Stomach (tissue), 9 donors: ENCODE data around the gene ERC2. TPM values are rescaled to one million over a fixed set of nuclear protein-coding genes. Genes with fewer than 3 reads are reported as not detected.

Experiments
- DNase-seq, 2 donors: peaks; one replicate each; pipeline versions ENCODE4 v3.0.0 to v3.0.0-alpha.2; 2013 to 2019
- H3K27ac ChIP-seq, 5 donors: fragments of 200-600 bp in 4 of 5; sonication (generic) in 4 of 5; one replicate each; pipeline ENCODE4 v1.5.1; 2013 to 2019; ENCODE audit warnings: mild to moderate bottlenecking in 1 of 5, moderate library complexity in 1 of 5
- H3K27me3 ChIP-seq, 3 donors: fragments of 200-600 bp; sonication (generic); one replicate each; pipeline ENCODE4 v1.5.1; 2017 to 2019; ENCODE audit warnings: mixed run types in 1 of 3
- H3K36me3 ChIP-seq, 4 donors: fragments of 200-600 bp; sonication (generic); 1 replicate in 3 of 4; 2 replicates in 1 of 4; pipeline ENCODE4 v1.5.1; 2016 to 2019
- H3K4me1 ChIP-seq, 4 donors: fragments of 200-600 bp; sonication (generic); one replicate each; pipeline ENCODE4 v1.5.1; 2016 to 2019
- H3K4me3 ChIP-seq, 4 donors: fragments of 200-600 bp; sonication (generic) in 3 of 4; one replicate each; pipeline ENCODE4 v1.5.1; 2016 to 2019; ENCODE audit warnings: mild to moderate bottlenecking in 1 of 4
- H3K9me3 ChIP-seq, 4 donors: fragments of 200-600 bp; sonication (generic); one replicate each; pipeline ENCODE4 v1.5.1; 2016 to 2019
- EP300 ChIP-seq: sonication (generic); formaldehyde crosslinking; IDR thresholded peaks from one replicate; pipeline ENCODE4 v1.6.1; 2017; ENCODE audit warnings: antibody characterized with exemption
- POLR2A ChIP-seq, 4 donors: fragments of 450-650 bp; IDR thresholded peaks; one replicate each; pipeline ENCODE4 v1.6.1; 2016; ENCODE audit warnings: antibody characterized with exemption in 4 of 4, control low read depth in 2 of 4, mild to moderate bottlenecking in 1 of 4, moderate library complexity in 1 of 4
- POLR2AphosphoS5 ChIP-seq, 3 donors: sonication (generic); formaldehyde crosslinking; IDR thresholded peaks; one replicate each; pipeline ENCODE4 v1.6.1; 2016; ENCODE audit warnings: antibody characterized with exemption in 3 of 3
- WGBS, 5 donors: extraction: QIAGEN DNeasy Blood & Tissue Kit in 3 of 5; methylation state at CpG; one replicate each; pipeline versions ENCODE4 v1.1.5 to v1.1.7; 2013 to 2018; 5-methylcytosine and 5-hydroxymethylcytosine counted together
- intact Hi-C: fragments of 100-400 bp; cut with DNase I; formaldehyde crosslinking; loops from one replicate; pipeline ENCODE4 v1.15.1; 2023; ENCODE audit warnings: low total_unique reads
- polyA plus RNA-seq, 3 donors: library from polyadenylated mRNA; stranded (reverse); fragments of 200-250 nt; gene quantifications; one replicate each; pipeline ENCODE4 v1.2.3, GENCODE V29; 2013
- total RNA-seq, 5 donors: library from RNA; depleted of rRNA; stranded (reverse); fragments of >200 nt; gene quantifications; one replicate each; pipeline versions ENCODE4 v1.1.0 to v1.2.3, GENCODE V29; 2014 to 2016
- TF ChIP-seq, protein P1 (sequence below), 7 experiments: fragments of 450-650 bp in 4 of 7; fragments of 200-600 bp in 3 of 7; sonication (generic) in 3 of 7; IDR thresholded peaks; one replicate each; pipeline ENCODE4 v1.5.1; 2016 to 2019; ENCODE audit warnings: antibody characterized with exemption in 7 of 7, control low read depth in 2 of 7, mild to moderate bottlenecking in 1 of 7
- donor health status: healthy with polysubstance abuse.
- donor health status: Bipolar disorder and iron deficiency.
- donor health status: healthy.

ERC2 gene
- total and polyA plus RNA-seq, 8 donors, result 0.43 to 3.1 (median 1.3) TPM; not detected in 2

GRCh38 chr3:55484801-55485791 lies 983.2 kb downstream of the ERC2 start:
- Histone ChIP-seq H3K27ac (peak overlapping the region; percentile 57 to 83 (median 76)), H3K4me3 (peak overlapping the region; percentile 73 to 94 (median 78)), H3K36me3 (no peaks in the 10 kb centered on the region), H3K27me3 (peaks cover 0 to 100% (median 81%) of the 10 kb centered on the region in 3 donors), H3K9me3 (no peaks in the 10 kb centered on the region), H3K4me1 (peaks cover 46 to 82% (median 80%) of the 10 kb centered on the region in 4 donors)
- TF ChIP-seq POLR2A (IDR thresholded peaks at IDR 0.05), result no peak
- TF ChIP-seq, protein P1, sequence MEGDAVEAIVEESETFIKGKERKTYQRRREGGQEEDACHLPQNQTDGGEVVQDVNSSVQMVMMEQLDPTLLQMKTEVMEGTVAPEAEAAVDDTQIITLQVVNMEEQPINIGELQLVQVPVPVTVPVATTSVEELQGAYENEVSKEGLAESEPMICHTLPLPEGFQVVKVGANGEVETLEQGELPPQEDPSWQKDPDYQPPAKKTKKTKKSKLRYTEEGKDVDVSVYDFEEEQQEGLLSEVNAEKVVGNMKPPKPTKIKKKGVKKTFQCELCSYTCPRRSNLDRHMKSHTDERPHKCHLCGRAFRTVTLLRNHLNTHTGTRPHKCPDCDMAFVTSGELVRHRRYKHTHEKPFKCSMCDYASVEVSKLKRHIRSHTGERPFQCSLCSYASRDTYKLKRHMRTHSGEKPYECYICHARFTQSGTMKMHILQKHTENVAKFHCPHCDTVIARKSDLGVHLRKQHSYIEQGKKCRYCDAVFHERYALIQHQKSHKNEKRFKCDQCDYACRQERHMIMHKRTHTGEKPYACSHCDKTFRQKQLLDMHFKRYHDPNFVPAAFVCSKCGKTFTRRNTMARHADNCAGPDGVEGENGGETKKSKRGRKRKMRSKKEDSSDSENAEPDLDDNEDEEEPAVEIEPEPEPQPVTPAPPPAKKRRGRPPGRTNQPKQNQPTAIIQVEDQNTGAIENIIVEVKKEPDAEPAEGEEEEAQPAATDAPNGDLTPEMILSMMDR (IDR thresholded peaks at IDR 0.05), result peak in 3 of 7 experiments; percentile 88 to 90 (median 90)
- intact Hi-C loops, result loop anchor here (10.0 kb wide), 2 partner anchors 260 to 770 kb away; no protein-coding TSS in a partner anchor
- 3 to 9% (median 5%) methylated on average over 23 to 57 of the region's 57 CpGs for WGBS, 5 donors
- DNase-seq, result peak; percentile 77 to 95

- H3K9me3 ChIP-seq, result no peaks in the 10 kb centered on the region
- WGBS, 5 donors, result 32 to 56% (median 44%) methylated on average over 19 to 20 of the region's 20 CpGs
- peak overlapping the region in 3 of 5 donors; percentile 32 to 83 (median 76) for H3K27ac ChIP-seq
- peaks cover 0 to 100% (median 72%) of the 10 kb centered on the region in 3 donors for H3K27me3 ChIP-seq
- H3K4me1 ChIP-seq, result peaks cover 46 to 76% (median 74%) of the 10 kb centered on the region in 4 donors
- TF ChIP-seq EP300 (no peak), POLR2AphosphoS5 (IDR thresholded peaks at IDR 0.05) (no peak), POLR2A (IDR thresholded peaks at IDR 0.05) (no peak)
- TF ChIP-seq, protein P1 (IDR thresholded peaks at IDR 0.05), result no peak
- H3K36me3 ChIP-seq, result no peaks in the 10 kb centered on the region
- peak in 1 of 2 donors; percentile 29 for DNase-seq
- intact Hi-C loops, result loop anchor here (10.0 kb wide), 2 partner anchors 261 to 771 kb away; no protein-coding TSS in a partner anchor
- H3K4me3 ChIP-seq, result peak overlapping the region in 2 of 4 donors; percentile 84 to 94
Observed at GRCh38 chr3:55484191-55484689, 984.0 kb downstream of the ERC2 start.

DNA sequence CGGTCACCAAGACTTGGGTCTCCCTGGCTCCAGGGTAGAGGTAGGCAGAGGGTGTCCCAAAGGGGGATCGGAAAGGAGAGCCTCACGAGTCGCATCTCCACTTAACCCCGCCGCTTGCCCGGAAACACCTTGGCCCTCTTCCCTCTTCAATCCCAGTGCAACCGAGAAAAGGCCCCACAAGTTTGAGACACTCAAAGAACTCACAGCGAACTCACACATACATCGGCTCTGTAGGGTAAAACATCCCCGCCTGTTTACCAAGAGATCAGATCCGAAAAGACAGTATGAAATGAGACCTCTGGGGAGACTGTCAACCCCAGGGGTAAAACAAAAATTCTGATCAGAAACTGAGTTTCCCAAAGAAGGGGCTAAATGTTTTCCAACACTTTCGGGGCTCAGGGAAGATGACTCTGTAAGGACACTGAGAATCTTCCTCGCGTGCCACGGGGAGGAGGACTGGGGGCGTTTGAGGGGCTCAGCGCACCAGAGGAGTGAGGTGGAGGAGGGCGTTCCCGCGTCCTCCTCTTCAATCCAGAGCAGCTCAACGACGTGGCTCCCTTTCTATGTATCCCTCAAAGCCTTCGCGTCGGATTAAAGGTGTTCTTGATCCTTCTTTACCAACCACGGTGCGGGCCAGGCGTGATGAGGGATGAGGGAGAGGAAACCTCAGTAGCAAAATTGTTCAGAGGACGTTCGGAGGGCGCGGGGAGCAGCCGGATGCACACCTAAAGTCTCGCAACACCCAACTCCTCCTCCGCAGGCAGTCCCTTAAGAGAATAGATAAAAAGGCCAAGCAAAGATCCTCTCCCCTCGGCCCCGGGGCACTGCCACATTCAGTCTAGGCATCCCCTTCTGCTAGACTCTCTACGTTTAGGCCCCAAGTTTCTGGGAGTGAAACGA lies 984.8 kb downstream of the ERC2 start:
- DNase-seq, result peak in 1 of 2 donors; percentile 29
- Histone ChIP-seq H3K27me3 (peaks cover 0 to 99% (median 64%) of the 10 kb centered on the region in 3 donors), H3K9me3 (no peaks in the 10 kb centered on the region), H3K4me3 (peak overlapping the region; percentile 34 to 48 (median 38)), H3K4me1 (peaks cover 41 to 68% (median 66%) of the 10 kb centered on the region in 4 donors), H3K36me3 (no peaks in the 10 kb centered on the region), H3K27ac (peak overlapping the region in 4 of 5 donors; percentile 21 to 83 (median 54))
- TF ChIP-seq, protein P1 (IDR thresholded peaks at IDR 0.05), result no peak
- no peak for TF ChIP-seq POLR2AphosphoS5 (IDR thresholded peaks at IDR 0.05)
- no peak for TF ChIP-seq POLR2A (IDR thresholded peaks at IDR 0.05)
- no peak for TF ChIP-seq EP300
- WGBS, 5 donors, result 44 to 72% (median 54%) methylated on average over 37 to 40 of the region's 40 CpGs
- intact Hi-C loops, result loop anchor here (10.0 kb wide), 2 partner anchors 261 to 771 kb away; no protein-coding TSS in a partner anchor
